ENCODE data around the gene TIGD3.

TIGD3 gene

DNA sequence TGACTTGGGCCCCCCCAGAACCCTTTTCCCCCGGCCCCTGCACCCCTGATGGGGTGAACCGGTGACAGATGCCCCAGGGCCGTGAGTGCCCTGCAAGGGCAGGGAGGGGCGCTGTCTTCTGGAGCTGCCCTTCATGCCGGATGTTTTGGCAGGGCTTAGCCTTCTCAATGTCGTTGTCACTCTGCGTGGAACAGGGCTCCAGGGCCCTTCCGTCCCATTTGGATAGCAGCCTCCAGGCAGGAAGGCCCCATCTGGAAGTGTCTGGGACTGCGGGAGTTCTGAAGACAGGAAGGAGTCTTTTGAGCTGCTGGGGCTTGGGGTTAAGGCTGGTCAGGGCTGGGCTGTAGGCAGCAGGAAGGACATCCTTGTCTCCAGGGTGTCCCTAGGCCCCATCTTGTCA is 36.4 kb downstream of the TIGD3 start:
- no peak for DNase-seq

DNA sequence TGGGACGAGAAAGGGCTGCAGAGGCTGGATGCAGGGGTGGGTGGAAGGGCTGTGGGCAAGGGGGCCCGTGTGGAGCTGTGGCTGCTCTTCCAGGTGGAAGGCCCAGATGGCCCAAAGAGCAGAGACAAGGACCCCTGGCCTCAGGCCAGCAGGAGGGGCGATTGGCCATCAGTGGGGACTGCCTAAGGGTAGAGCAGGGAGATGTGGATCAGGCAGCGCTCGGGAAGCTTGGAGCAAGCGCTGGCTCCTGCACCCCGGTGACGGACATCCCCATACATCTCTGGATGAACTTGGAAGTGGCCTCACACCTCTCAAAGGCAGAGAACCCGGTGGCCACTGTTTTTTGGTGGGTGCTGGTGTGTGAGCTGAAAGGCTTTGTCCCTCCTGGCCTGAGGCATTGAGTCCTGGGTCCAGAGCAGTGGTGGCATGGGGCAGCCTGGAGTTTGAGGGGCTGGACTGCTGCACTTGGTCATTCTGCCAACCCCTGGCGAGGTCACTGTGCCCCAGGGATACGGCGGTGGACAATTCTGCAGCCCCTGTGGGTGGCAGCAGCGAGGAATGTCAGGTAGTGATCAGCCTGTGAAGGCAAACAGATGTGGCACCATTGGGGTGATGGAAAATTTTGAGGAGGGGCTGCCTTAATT is 37.8 kb downstream of the TIGD3 start:
- DNase-seq: no peak

DNA sequence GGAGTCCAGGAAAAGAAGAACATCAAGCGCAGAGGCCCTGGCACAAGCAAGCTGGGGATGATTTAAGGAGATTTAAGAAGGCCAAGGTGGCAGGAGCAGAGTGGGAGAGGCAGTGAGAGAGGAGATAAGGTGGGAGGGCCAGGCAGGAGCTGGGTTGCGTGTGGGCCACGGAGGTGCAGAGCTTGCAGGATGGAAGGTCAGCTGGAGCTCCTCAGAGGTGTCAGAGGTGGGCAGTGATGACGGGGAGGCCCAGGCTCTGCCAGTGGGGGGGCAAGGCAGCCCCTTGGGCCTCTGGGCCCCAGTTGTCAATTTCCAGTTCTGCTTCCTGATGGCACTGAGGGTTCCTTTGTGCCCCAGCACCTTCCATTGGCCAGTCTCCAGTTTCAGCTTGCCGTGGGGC is 38.3 kb downstream of the TIGD3 start:
- no peak for DNase-seq

DNA sequence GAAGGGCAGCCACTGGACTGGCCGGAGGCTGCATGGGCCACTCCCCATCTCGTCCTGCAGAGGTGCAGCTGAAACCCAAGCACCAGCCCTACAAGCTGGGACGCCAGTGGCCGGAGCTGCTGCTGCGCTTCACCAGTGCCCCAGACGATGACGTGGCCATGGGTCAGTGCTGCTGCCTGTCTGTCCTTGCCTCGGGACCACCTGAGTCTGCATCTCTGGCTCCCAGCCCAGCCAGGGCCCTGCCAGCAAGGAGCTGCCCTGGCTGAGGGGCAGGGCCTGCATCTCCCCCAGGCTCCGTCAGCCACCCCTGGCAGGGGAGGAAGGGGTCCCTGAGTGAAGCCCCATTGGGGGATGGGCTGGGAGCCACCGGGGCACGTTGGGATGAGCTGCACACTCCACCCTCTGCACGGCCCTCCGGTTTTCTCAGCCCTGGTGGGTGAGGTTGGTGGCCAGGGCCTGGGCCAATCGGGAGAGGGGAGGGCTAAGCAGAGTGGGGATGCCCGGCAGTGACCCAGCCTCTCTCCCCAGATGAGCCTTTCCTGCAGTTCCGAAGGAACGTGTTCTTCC is 39.0 kb downstream of the TIGD3 start:
- no peak for DNase-seq

DNA sequence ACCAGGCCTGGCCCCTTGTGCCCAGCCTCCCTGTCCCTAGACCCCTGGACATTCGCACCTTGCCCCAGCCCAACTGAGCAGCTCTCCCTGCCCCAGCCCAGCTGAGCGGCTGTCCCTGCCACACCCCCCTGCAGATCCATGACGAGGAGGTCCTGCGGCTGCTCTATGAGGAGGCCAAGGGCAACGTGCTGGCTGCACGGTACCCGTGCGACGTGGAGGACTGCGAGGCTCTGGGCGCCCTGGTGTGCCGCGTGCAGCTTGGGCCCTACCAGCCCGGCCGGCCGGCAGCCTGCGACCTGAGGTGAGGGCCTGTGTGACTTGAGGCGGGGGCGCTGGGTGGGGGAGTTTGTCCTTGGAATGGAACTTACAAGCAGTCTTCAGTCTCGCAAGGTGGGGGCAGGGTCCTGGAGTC is 39.6 kb downstream of the TIGD3 start:
- no peak for DNase-seq

DNA sequence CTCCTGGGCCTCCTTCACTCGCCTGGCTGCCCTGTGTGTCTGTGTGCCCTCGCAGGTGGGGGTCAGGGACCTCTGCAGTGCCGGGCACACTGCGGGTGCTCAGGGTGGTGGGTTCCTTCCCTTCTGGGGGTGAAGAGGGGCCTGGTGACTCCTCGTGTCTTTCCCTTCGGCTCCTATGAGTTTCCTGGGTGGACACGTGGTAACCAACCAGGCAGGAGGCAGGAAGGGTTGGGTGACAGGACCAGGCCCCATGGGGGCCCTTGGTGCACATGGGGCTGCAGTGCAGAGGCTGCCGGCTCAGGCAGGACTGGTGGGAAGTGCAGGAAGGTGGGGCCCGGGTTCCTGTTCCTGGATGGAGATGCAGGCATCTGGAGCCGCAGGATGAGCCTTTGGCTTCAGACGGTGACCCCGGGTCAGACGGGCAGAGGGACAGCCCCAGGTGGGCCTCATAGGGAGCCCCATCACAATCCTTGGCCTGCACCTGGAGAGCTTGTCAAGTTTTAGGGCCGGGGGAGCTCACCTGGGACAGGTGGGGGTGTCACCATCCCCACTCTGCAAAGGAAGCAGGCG is 41.5 kb downstream of the TIGD3 start:
- DNase-seq: no peak

DNA sequence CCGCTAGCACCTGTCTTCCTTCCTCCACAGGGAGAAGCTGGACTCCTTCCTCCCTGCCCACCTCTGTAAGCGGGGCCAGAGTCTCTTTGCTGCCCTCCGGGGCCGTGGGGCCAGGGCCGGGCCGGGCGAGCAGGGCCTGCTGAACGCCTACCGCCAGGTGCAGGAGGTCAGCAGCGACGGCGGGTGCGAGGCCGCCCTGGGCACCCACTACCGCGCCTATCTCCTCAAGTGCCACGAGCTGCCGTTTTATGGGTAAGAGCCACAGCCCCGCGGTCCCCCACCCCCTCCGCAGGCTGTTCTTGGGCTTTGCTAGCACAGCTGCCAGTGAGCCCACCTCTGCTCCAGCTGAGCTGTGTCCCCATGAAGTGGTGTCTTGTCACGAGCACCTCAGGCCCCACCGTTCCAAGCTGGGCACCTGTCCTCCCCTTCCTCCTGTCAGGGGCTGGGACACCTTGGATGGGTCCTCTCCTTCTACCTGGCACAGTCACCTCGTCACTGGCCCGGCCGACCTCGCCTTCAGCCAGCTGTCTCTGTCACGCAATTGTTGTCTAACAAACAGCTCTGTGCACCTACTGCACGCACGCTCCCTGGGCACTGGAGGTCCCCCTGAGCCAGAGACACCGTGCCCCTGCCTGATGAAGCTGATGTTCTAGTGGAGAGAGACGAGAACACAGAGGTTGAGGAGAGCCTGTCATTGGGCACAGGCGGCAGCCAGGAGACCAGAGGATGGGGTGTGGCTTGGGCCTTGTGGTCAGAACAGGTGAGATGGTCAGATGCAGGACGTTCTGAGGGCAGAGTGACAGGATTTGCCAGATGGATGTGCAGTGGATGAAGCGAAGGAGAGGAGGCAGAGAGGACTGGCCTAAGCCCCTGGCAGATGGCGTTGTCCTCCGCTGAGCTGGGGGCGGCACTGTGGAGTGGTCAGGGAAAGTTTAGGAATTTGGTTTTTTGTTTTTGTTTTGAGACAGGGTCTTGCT is 42.5 kb downstream of the TIGD3 start:
- no peak for DNase-seq

DNA sequence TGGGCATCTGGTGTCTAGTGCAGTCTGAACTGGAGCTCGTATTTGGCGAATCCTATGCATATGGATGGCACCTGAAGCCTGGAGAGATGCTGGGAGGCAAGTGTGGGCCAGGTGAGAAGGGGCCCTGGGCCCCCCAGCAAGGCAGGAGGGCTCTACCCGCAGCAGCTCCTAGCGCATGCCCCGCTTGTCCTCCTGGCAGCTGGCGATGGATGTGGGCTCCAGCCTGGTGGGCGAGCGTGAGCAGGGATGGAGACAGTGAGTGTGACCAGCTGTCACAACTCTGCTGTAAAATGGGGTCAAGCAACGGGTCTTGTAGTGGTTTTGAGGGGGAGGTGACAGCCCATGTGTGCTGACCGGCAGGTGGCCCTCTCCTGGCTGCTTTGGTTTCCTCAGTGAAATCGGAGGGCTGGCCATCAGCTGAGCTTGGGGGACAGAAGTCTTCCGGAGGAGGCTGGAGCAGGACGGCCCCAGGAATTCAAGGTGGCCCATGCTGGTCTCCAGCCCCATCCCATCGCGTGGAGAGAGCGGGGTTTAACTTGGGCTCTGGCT is 43.9 kb downstream of the TIGD3 start:
- DNase-seq: no peak

DNA sequence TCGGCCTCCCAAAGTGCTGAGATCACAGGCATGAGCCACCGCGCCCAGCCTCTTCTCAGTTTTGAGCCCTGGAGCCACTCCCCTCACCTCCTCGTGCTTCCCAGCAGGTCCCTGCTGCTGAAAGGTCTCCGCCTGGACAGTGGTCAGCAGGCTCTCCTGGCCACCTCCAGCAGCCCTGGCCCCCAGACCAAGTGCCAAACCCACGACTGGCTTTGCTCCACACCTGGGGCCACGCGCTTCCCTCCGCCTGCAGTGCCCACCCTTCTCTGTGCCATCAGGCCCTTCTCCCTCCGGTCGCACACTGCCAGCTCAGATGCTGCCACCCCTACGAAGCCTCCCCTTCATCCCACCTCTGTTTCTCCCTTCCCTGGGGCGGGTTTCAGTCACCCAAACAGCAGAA is 44.7 kb downstream of the TIGD3 start:
- no peak for DNase-seq

DNA sequence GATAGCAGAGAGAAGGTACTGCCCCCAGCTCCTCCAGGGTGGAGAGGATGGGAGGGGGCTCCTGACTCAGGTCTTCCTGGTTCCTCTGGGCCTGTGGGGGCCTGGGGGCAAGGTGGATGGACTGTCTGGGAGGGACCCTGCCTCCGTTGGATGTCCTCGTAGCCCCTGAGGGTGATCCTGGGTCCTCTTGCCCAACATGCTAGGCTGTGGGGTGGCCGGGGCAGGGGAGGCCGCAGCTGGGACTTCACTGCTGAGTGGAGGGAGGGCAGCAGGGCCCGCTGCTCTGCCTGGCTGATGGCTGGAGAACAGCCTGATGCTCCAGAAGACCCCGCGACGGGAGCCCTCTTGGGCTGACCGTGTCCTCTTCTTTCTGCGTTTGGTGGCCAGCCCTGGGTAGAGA is 45.3 kb downstream of the TIGD3 start:
- no peak for DNase-seq

DNA sequence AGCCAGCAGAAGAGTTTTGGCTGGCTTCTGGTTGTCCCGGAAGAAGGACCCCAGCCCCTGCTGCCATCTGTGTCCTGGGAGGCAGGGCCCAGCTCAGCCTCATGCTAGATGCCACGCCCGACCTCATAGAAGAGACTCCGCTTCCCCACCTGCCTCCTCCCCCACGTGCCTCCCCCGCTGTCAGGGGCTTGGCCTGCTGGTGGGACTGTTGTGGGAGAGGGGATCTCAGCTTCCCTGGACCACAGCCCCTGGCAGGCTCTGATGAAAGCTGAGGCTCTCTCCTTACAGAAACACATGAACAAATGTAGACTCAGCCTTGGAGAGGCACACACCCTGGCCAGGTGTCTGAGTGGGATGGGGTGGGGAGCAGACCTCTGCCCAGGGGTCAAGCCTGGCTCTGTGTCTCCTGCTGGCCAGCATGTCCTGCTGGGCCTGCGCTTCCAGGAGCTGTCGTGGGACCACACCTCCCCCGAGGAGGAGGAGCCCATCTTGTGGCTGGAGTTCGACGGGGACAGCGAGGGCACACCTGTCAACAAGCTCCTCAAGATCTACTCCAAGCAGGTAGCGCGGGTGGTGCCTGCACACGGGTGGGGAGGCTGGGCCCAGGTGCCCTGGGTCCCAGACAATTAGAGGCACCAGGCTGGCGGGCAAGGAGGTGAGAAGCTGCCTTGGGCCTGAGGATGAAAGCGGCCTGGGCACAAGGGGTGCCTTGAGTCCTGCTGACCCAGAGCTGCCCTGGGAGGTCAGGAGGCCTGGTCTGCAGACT is 45.9 kb downstream of the TIGD3 start:
- no peak for DNase-seq

DNA sequence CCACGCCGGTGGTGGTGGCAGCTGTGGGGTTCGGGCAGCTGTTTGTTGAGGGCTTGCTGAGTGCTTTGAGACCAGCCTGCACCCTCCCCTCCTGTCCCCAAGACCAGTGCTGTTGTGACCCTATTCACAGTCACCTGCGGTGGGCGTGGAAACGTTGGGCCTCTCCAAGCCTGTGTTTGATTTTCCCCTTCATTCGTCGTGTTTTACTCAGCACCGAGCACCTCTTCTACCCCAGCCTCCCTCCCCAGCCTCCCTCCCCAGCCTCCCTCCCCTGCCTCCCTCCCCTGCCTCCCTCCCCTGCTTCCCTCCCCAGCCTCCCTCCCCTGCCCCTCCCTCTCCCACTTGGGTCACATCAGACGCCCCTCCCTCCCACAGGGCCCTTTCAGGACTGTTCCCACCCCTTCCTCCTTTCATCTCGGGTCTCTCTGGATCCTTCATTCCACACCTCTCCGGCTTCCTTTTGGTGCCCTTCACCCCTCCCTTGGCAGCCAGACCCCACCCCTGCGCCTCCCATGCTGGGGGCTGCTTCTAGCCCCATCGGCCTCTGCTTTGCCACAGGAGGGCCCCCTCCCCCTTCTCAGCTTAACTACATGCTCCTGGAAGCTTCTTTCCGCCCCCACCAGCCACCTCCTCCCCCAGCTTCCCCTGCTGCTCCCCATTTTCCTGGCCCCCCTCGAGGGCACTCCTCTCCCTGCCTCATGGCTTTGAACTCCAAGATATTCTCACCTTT is 46.7 kb downstream of the TIGD3 start:
- no peak for DNase-seq

DNA sequence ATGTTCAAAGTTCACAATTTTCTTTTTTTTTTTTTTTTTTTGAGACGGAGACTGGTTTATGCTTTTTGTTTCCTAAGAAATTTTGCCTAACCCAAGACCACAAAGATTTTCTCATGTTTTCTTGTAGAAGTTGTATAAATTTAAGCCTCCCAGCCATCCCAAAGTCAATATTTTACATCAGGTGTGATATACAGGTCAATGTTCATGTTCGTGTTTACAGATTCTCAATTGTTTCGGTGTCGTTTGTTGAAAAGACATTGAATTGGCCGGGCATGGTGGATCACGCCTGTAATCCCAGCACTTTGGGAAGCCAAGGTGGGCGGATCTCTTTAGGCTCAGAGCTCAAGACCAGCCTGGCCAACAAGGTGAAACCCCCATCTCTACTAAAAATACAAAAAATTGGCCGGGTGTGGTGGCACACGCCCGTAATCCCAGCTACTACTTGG is 47.3 kb downstream of the TIGD3 start:
- DNase-seq: no peak

DNA sequence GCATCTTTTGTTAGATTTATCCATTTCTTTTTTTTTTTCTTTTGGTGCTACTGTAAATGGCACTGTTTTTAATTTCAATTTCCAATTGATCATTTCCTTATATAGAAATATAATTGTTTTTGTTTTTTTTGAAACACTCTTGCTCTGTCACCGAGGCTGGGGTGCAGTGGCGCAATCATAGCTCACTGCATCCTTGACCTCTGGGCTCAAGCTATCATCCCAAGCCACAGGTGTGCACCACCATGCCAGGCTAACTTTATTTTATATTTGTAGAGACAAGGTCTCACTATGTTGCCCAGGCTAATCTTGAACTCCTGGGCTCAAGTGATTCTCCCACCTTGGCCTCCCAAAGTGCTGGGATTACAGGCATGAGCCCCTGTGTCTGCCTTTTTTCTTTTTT is 48.2 kb downstream of the TIGD3 start:
- DNase-seq: no peak

DNA sequence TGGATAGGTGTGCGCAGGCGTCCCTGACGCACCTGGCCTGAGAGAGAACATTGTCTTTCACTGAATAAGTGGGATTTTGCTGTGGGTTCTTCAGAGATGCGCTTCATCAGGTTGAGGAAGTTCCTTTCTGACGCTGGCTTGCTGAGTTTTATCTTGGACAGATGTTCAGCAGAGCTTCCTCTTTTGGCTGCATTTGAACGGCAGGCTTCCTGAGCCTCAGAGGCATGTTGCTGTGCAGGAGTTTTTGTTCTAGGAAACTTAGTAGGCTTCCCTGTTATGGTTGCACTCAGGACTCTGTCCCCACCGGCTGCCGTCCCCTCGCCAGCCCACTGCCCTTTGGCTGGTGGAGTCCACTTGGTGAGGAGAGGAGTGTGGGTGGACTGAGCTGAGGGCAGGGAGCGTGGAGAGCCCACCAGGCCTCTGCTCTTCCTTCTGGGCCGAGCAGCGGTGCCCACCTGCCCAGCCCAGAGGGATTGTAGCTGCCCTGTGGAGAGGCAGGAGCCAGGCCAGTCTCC is 49.1 kb downstream of the TIGD3 start:
- peak; percentile 95 for DNase-seq

DNA sequence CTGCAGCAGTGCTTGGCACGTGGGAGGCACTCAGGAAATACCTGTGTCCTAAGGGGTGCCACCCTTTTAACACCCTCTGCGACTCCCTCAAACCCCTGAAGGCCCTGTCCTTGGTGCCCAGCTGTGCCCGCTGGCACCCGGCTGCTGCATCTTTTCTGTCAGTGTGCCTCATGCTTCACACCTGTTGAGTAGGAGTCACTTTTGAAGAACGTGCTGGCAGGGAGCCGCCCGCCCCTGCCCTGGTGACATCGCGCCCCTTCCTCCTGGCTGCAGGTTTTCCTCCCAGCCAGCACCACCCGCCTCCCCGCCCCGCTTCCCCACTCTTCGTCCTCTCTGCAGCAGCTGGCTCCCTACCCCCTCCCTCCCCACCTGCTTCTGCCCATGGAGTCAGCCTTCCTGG is 49.7 kb downstream of the TIGD3 start:
- no peak for DNase-seq

DNA sequence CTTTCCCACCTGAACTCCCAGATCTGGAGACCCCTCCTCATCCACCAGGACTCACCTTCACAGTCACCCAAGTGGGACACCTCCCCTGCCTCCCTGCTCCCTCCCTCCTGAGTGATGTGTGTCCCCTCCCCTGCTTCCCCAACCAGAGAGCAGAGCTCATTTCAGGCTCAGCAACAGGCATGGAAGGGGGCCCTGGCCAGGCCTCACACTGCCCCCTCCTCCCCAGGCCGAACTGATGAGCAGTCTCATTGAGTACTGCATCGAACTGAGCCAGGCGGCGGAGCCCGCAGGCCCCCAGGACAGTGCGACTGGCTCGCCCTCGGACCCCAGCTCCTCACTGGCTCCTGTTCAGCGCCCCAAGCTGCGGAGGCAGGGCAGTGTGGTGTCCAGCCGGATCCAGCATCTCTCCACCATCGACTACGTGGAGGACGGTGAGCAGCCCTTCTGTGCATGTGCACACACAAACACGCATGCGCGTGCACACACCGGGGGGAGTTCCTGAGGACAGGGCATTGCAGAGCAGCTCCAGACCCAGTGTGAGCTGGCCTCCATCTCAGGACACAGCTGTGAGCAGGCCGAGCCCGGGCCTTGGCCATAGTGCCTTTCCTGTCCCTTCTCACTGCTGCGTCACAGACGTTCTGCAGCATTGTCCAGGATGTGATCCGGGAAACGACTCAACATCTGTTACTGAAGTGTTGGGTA is 50.2 kb downstream of the TIGD3 start:
- no peak for DNase-seq

Measured in MV-4-11 (cell line).